GM12878 (cell line): Measurements from ENCODE around the gene MRPL38. TPM values are rescaled to one million over a fixed set of nuclear protein-coding genes. Genes with fewer than 3 reads are reported as not detected.
A peak's percentile ranks its signal among the peaks of the same experiment; 100 is the strongest.

Experiments
- ATF2 ChIP-seq: IDR thresholded peaks from 2 replicates; pipeline ENCODE4 v1.6.1; 2012; ENCODE audit warnings: low read length, inconsistent platforms
- CHD2 ChIP-seq: IDR thresholded peaks from 2 replicates; pipeline ENCODE4 v1.6.1; 2011; ENCODE audit warnings: low read depth, low read length, improper control_type of control experiment, borderline replicate concordance
- CREM ChIP-seq: IDR thresholded peaks from 2 replicates; pipeline ENCODE4 v1.6.1; 2014; ENCODE audit warnings: antibody characterized with exemption, low read depth
- ETV6 ChIP-seq, 2 experiments: fragments of 450-650 bp in 1 of 2; IDR thresholded peaks in 1 of 2; conservative IDR thresholded peaks in 1 of 2; 2 replicates each; pipeline ENCODE4 v1.6.1; 2014; ENCODE audit warnings: antibody characterized with exemption in 1 of 2, borderline replicate concordance in 1 of 2, low read depth in 1 of 2, mild to moderate bottlenecking in 1 of 2, moderate library complexity in 1 of 2
- JUNB ChIP-seq: IDR thresholded peaks from 2 replicates; pipeline ENCODE4 v1.6.1; 2016; ENCODE audit warnings: antibody characterized with exemption, mild to moderate bottlenecking
- KLF5 ChIP-seq: fragments of 450-650 bp; IDR thresholded peaks from 2 replicates; pipeline ENCODE4 v1.6.1; 2014; ENCODE audit warnings: mild to moderate bottlenecking; ENCODE audit not compliant: partially characterized antibody
- NRF1 ChIP-seq: conservative IDR thresholded peaks from 2 replicates; pipeline ENCODE4 v1.6.1; 2011; ENCODE audit warnings: mild to moderate bottlenecking, low read depth, low read length, improper control_type of control experiment
- RAD21 ChIP-seq: IDR thresholded peaks from 2 replicates; pipeline ENCODE4 v1.6.1; 2011; ENCODE audit warnings: mild to moderate bottlenecking, low read depth, low read length, moderate library complexity; ENCODE audit not compliant: insufficient read depth
- RAD51 ChIP-seq: fragments of 450-650 bp; IDR thresholded peaks from 2 replicates; pipeline ENCODE4 v1.6.1; 2016; ENCODE audit warnings: moderate library complexity, mild to moderate bottlenecking, inconsistent platforms
- RB1 ChIP-seq: fragments of 450-650 bp; formaldehyde crosslinking; IDR thresholded peaks from 2 replicates; pipeline ENCODE4 v1.6.1; 2017; ENCODE audit warnings: mild to moderate bottlenecking, borderline replicate concordance
- SMAD5 ChIP-seq: IDR thresholded peaks from 2 replicates; pipeline ENCODE4 v1.6.1; 2016; ENCODE audit warnings: antibody characterized with exemption, low read depth
- SP1 ChIP-seq: IDR thresholded peaks from one replicate; pipeline ENCODE4 v1.6.1; 2011; ENCODE audit warnings: low read depth, low read length
- ZNF207 ChIP-seq: fragments of 450-650 bp; IDR thresholded peaks from 2 replicates; pipeline ENCODE4 v1.6.1; 2014; ENCODE audit warnings: antibody characterized with exemption, mild to moderate bottlenecking, borderline replicate concordance
- ZZZ3 ChIP-seq: IDR thresholded peaks from 2 replicates; pipeline ENCODE4 v1.6.1; 2011; ENCODE audit warnings: low read depth; ENCODE audit not compliant: control insufficient read depth, insufficient read length
- polyA plus RNA-seq, 11 experiments: library from polyadenylated mRNA; depleted of rRNA in 4 of 11; unstranded in 6 of 11; stranded (reverse) in 5 of 11; fragments of >200 nt; fragmentation: Nextera tagmentation in 4 of 11; fragmentation: Illumina TruSeq in 1 of 11; extraction: Ambion mirVana in 4 of 11; extraction: Trizol in 1 of 11; gene quantifications; 1 replicate in 1 of 11; 2 replicates in 10 of 11; pipeline versions ENCODE4 v1.2.1 to v1.2.3, GENCODE V29; 2011 to 2016; ENCODE audit warnings: inconsistent platforms in 2 of 11, missing spikeins in 2 of 11, low read depth in 1 of 11
- total RNA-seq, 4 experiments: library from RNA; depleted of rRNA in 3 of 4; stranded (reverse); fragments of >200 nt in 3 of 4; fragmentation: Illumina TruSeq in 1 of 4; extraction: Trizol in 1 of 4; gene quantifications; 2 replicates each; pipeline versions ENCODE4 v1.2.1 to v1.2.3, GENCODE V29; 2013 to 2021
- TF ChIP-seq, protein P1 (sequence below): fragments of 450-650 bp; formaldehyde crosslinking; IDR thresholded peaks from 2 replicates; pipeline ENCODE4 v1.4.0; 2020; ENCODE audit warnings: mild to moderate bottlenecking, moderate library complexity
- TF ChIP-seq, protein P2 (sequence below): IDR thresholded peaks from 2 replicates; pipeline ENCODE4 v1.6.1; 2011; ENCODE audit warnings: borderline replicate concordance, low read depth, mild to moderate bottlenecking, moderate library complexity, mixed read lengths, low read length; ENCODE audit not compliant: insufficient read depth; ENCODE audit errors: extremely low read length
- TF ChIP-seq, protein P3 (sequence below): fragments of 450-650 bp; IDR thresholded peaks from 2 replicates; pipeline ENCODE4 v1.6.1; 2017; ENCODE audit warnings: low read depth, mild to moderate bottlenecking, moderate library complexity
- TF ChIP-seq, protein P4 (sequence below): IDR thresholded peaks from 2 replicates; pipeline ENCODE4 v1.6.1; 2011; ENCODE audit warnings: mild to moderate bottlenecking, low read depth, low read length, moderate library complexity; ENCODE audit not compliant: insufficient replicate concordance

MRPL38 gene
- total and polyA plus RNA-seq, 10 of the 15 experiments (the other 5 are each of a cell fraction or from before 2014, with no cell fraction given) = 6.6 to 205 (median 53.1) TPM

- no peak for TF ChIP-seq ATF2
- no peak for TF ChIP-seq KLF5
- TF ChIP-seq, protein P1, sequence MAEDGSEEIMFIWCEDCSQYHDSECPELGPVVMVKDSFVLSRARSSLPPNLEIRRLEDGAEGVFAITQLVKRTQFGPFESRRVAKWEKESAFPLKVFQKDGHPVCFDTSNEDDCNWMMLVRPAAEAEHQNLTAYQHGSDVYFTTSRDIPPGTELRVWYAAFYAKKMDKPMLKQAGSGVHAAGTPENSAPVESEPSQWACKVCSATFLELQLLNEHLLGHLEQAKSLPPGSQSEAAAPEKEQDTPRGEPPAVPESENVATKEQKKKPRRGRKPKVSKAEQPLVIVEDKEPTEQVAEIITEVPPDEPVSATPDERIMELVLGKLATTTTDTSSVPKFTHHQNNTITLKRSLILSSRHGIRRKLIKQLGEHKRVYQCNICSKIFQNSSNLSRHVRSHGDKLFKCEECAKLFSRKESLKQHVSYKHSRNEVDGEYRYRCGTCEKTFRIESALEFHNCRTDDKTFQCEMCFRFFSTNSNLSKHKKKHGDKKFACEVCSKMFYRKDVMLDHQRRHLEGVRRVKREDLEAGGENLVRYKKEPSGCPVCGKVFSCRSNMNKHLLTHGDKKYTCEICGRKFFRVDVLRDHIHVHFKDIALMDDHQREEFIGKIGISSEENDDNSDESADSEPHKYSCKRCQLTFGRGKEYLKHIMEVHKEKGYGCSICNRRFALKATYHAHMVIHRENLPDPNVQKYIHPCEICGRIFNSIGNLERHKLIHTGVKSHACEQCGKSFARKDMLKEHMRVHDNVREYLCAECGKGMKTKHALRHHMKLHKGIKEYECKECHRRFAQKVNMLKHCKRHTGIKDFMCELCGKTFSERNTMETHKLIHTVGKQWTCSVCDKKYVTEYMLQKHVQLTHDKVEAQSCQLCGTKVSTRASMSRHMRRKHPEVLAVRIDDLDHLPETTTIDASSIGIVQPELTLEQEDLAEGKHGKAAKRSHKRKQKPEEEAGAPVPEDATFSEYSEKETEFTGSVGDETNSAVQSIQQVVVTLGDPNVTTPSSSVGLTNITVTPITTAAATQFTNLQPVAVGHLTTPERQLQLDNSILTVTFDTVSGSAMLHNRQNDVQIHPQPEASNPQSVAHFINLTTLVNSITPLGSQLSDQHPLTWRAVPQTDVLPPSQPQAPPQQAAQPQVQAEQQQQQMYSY (CRISPR knock-in tag) = no peak
- TF ChIP-seq RB1 = peak; percentile 98
- TF ChIP-seq, protein P2, sequence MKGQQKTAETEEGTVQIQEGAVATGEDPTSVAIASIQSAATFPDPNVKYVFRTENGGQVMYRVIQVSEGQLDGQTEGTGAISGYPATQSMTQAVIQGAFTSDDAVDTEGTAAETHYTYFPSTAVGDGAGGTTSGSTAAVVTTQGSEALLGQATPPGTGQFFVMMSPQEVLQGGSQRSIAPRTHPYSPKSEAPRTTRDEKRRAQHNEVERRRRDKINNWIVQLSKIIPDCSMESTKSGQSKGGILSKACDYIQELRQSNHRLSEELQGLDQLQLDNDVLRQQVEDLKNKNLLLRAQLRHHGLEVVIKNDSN = no peak
- no peak for TF ChIP-seq CHD2
- TF ChIP-seq, protein P3, sequence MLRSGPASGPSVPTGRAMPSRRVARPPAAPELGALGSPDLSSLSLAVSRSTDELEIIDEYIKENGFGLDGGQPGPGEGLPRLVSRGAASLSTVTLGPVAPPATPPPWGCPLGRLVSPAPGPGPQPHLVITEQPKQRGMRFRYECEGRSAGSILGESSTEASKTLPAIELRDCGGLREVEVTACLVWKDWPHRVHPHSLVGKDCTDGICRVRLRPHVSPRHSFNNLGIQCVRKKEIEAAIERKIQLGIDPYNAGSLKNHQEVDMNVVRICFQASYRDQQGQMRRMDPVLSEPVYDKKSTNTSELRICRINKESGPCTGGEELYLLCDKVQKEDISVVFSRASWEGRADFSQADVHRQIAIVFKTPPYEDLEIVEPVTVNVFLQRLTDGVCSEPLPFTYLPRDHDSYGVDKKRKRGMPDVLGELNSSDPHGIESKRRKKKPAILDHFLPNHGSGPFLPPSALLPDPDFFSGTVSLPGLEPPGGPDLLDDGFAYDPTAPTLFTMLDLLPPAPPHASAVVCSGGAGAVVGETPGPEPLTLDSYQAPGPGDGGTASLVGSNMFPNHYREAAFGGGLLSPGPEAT = peak; percentile 72
- TF ChIP-seq SMAD5 = peak; percentile 68; the same call in 1 of the 2 replicates
- no peak for TF ChIP-seq ETV6 (conservative IDR thresholded peaks at IDR 0.05 in 1 of 2, IDR thresholded peaks at IDR 0.05 in 1 of 2; ENCODE audit: borderline replicate concordance in 1 of 2, low read depth in 1 of 2)
- TF ChIP-seq RAD21 = peak; percentile 85
- 0 out of 2 replicates have a peak, but pooled peaks have one; percentile 2 for TF ChIP-seq NRF1
- TF ChIP-seq ZNF207 = peak; percentile 97
- no peak for TF ChIP-seq ZZZ3
- no peak for TF ChIP-seq JUNB
- no peak for TF ChIP-seq RAD51
- TF ChIP-seq SP1 = peak; percentile 55
- TF ChIP-seq CREM = peak; percentile 57; the same call in 1 of the 2 replicates
- TF ChIP-seq, protein P4, sequence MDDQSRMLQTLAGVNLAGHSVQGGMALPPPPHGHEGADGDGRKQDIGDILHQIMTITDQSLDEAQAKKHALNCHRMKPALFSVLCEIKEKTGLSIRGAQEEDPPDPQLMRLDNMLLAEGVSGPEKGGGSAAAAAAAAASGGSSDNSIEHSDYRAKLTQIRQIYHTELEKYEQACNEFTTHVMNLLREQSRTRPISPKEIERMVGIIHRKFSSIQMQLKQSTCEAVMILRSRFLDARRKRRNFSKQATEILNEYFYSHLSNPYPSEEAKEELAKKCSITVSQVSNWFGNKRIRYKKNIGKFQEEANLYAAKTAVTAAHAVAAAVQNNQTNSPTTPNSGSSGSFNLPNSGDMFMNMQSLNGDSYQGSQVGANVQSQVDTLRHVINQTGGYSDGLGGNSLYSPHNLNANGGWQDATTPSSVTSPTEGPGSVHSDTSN = peak; percentile 25
Measured at GRCh38 chr17:75904749-75905521, at the start of gene MRPL38 (continued).
